WTC11 (cell line): Measurements from ENCODE around the gene KNTC1. TPM values are rescaled to one million over a fixed set of nuclear protein-coding genes. Genes with fewer than 3 reads are reported as not detected.

Source experiments
- ATAC-seq: fragments of 200-7000 bp; cut with Tn5 transposase; 2 replicates; pipeline ENCODE4 v1.10.0; 2021; ENCODE audit warnings: mild to moderate bottlenecking, moderate library complexity
- CTCF ChIA-PET: fragments of 300-600 bp; sonication (Branson Sonifier 250); formaldehyde crosslinking; loops from one replicate; lab custom pipeline; 2021; ENCODE audit warnings: antibody characterized with exemption; lab: Charles Lee
- POLR2A ChIA-PET: fragments of 350-600 bp; sonication (Branson Sonifier 250); formaldehyde crosslinking; loops from one replicate; lab custom pipeline; 2021; ENCODE audit warnings: antibody characterized with exemption; lab: Charles Lee
- DNase-seq: peaks from one replicate; pipeline ENCODE4 v3.0.0; 2021; ENCODE audit warnings: low spot score
- H3K27ac Mint-ChIP-seq: 2 replicates; pipeline ENCODE4 v1.8.0; 2021; ENCODE audit warnings: mixed read lengths
- H3K27me3 Mint-ChIP-seq: 2 replicates; pipeline ENCODE4 v1.8.0; 2021; ENCODE audit warnings: low read depth, mild to moderate bottlenecking, moderate library complexity, mixed read lengths
- H3K36me3 Mint-ChIP-seq: 2 replicates; pipeline ENCODE4 v1.8.0; 2021; ENCODE audit warnings: mixed read lengths
- H3K4me1 Mint-ChIP-seq: 2 replicates; pipeline ENCODE4 v1.8.0; 2022; ENCODE audit warnings: mixed read lengths
- H3K4me3 Mint-ChIP-seq: 2 replicates; pipeline ENCODE4 v1.8.0; 2021; ENCODE audit warnings: mild to moderate bottlenecking, moderate library complexity, mixed read lengths
- H3K9me3 Mint-ChIP-seq: 2 replicates; pipeline ENCODE4 v1.8.0; 2021; ENCODE audit warnings: mixed read lengths
- ATF6 ChIP-seq: sonication (generic); formaldehyde crosslinking; IDR thresholded peaks from 2 replicates; pipeline ENCODE4 v1.8.1; 2023; ENCODE audit warnings: mild to moderate bottlenecking, missing genetic modification reagents
- CDX4 ChIP-seq: fragments of 250-450 bp; sonication (Bioruptor Pico); IDR thresholded peaks from 2 replicates; pipeline ENCODE4 v1.9.0; 2021; ENCODE audit warnings: moderate library complexity, mild to moderate bottlenecking, inconsistent platforms, borderline replicate concordance
- E2F1 ChIP-seq: sonication (generic); formaldehyde crosslinking; IDR thresholded peaks from 2 replicates; pipeline ENCODE4 v1.8.0; 2022; ENCODE audit warnings: mild to moderate bottlenecking, missing genetic modification reagents
- E2F4 ChIP-seq: sonication (generic); formaldehyde crosslinking; IDR thresholded peaks from 2 replicates; pipeline ENCODE4 v1.8.1; 2022; ENCODE audit warnings: low read depth, mild to moderate bottlenecking, moderate library complexity, missing genetic modification reagents, borderline replicate concordance
- ELF4 ChIP-seq: sonication (generic); formaldehyde crosslinking; IDR thresholded peaks from 2 replicates; pipeline ENCODE4 v1.8.1; 2022; ENCODE audit warnings: low read depth, mild to moderate bottlenecking, moderate library complexity, missing genetic modification reagents
- FOXP4 ChIP-seq: sonication (generic); formaldehyde crosslinking; IDR thresholded peaks from 2 replicates; pipeline ENCODE4 v1.8.0; 2022; ENCODE audit warnings: mild to moderate bottlenecking, missing genetic modification reagents
- GABPB1 ChIP-seq: sonication (generic); formaldehyde crosslinking; IDR thresholded peaks from 2 replicates; pipeline ENCODE4 v1.8.1; 2023; ENCODE audit warnings: mild to moderate bottlenecking, missing genetic modification reagents
- HMGA2 ChIP-seq: fragments of 250-450 bp; sonication (Bioruptor Pico); IDR thresholded peaks from 2 replicates; pipeline ENCODE4 v1.4.0; 2021; ENCODE audit warnings: mild to moderate bottlenecking, moderate library complexity
- IRF1 ChIP-seq: sonication (generic); formaldehyde crosslinking; IDR thresholded peaks from 2 replicates; pipeline ENCODE4 v1.8.0; 2023; ENCODE audit warnings: missing genetic modification reagents
- JAZF1 ChIP-seq: fragments of 250-450 bp; sonication (Bioruptor Pico); IDR thresholded peaks from 2 replicates; pipeline ENCODE4 v1.9.0; 2021; ENCODE audit warnings: moderate library complexity, mild to moderate bottlenecking, inconsistent platforms
- KAT7 ChIP-seq: sonication (generic); formaldehyde crosslinking; IDR thresholded peaks from 2 replicates; pipeline ENCODE4 v1.8.1; 2023; ENCODE audit warnings: missing genetic modification reagents, mild to moderate bottlenecking, borderline replicate concordance
- MAX ChIP-seq: sonication (generic); formaldehyde crosslinking; IDR thresholded peaks from 2 replicates; pipeline ENCODE4 v1.8.0; 2022; ENCODE audit warnings: mild to moderate bottlenecking, missing genetic modification reagents
- NFYB ChIP-seq: sonication (generic); formaldehyde crosslinking; conservative IDR thresholded peaks from 2 replicates; pipeline ENCODE4 v1.8.0; 2022; ENCODE audit warnings: low read depth, missing genetic modification reagents
- NR3C1 ChIP-seq: sonication (generic); formaldehyde crosslinking; conservative IDR thresholded peaks from 2 replicates; pipeline ENCODE4 v1.8.1; 2023; ENCODE audit warnings: low read depth, mild to moderate bottlenecking, missing genetic modification reagents
- SMAD3 ChIP-seq: sonication (generic); formaldehyde crosslinking; IDR thresholded peaks from 2 replicates; pipeline ENCODE4 v1.8.0; 2022; ENCODE audit warnings: missing genetic modification reagents, mild to moderate bottlenecking, borderline replicate concordance
- STAT6 ChIP-seq: sonication (generic); formaldehyde crosslinking; conservative IDR thresholded peaks from 2 replicates; pipeline ENCODE4 v1.8.1; 2023; ENCODE audit warnings: mild to moderate bottlenecking, low read depth, missing genetic modification reagents, moderate library complexity
- USF2 ChIP-seq: sonication (generic); formaldehyde crosslinking; IDR thresholded peaks from 2 replicates; pipeline ENCODE4 v1.8.1; 2023; ENCODE audit warnings: mild to moderate bottlenecking, missing genetic modification reagents, moderate library complexity
- ZNF121 ChIP-seq: sonication (generic); formaldehyde crosslinking; IDR thresholded peaks from 2 replicates; pipeline ENCODE4 v1.8.0; 2023; ENCODE audit warnings: missing genetic modification reagents
- ZNF416 ChIP-seq: fragments of 250-450 bp; sonication (Bioruptor Pico); IDR thresholded peaks from 2 replicates; pipeline ENCODE4 v1.9.0; 2021; ENCODE audit warnings: mild to moderate bottlenecking, inconsistent platforms
- ZNF423 ChIP-seq: fragments of 250-450 bp; sonication (Bioruptor Pico); IDR thresholded peaks from 2 replicates; pipeline ENCODE4 v2.1.2; 2022; ENCODE audit warnings: mild to moderate bottlenecking, moderate library complexity
- ZNF671 ChIP-seq: fragments of 250-450 bp; sonication (Bioruptor Pico); IDR thresholded peaks from 2 replicates; pipeline ENCODE4 v1.8.0; 2021; ENCODE audit warnings: mild to moderate bottlenecking
- total RNA-seq: library from RNA; stranded (reverse); gene quantifications from 3 replicates; pipeline ENCODE4 v1.2.3, GENCODE V29; 2021

Gene KNTC1
- total RNA-seq, 1 experiment from 2014 or later = 85.1 TPM

GRCh38 chr12:122596838-122597237 lies 69.8 kb downstream of the KNTC1 start:
- H3K36me3 Mint-ChIP-seq = peaks cover 41% of the 10 kb centered on the region
- no peak overlapping the region for H3K27ac Mint-ChIP-seq
- ATAC-seq = no peak
- H3K9me3 Mint-ChIP-seq = no peaks in the 10 kb centered on the region
- CTCF ChIA-PET = no interaction called here
- no peak for TF ChIP-seq ZNF121 (CRISPR knock-in tag)
- no peak for TF ChIP-seq IRF1
- POLR2A ChIA-PET = no interaction called here
- H3K4me1 Mint-ChIP-seq = no peaks in the 10 kb centered on the region
- no peaks in the 10 kb centered on the region for H3K27me3 Mint-ChIP-seq
- DNase-seq = no peak
- no peak overlapping the region for H3K4me3 Mint-ChIP-seq

- peaks cover 39% of the 10 kb centered on the region for H3K36me3 Mint-ChIP-seq
- H3K9me3 Mint-ChIP-seq = no peaks in the 10 kb centered on the region
- ChIA-PET CTCF (interaction anchor here (0.6 kb wide), 2 partner anchors 202 to 619 kb away, joined by 3 to 4 read pairs; no protein-coding TSS in a partner anchor), POLR2A (interaction anchor here (1.1 kb wide), 1 partner anchor 39 kb away, joined by 3 read pairs; no protein-coding TSS in a partner anchor)
- DNase-seq (no peak), ATAC-seq (no peak)
- H3K4me3 Mint-ChIP-seq = no peak overlapping the region
- TF ChIP-seq NFYB (CRISPR knock-in tag) (no peak), FOXP4 (no peak), SMAD3 (CRISPR knock-in tag) (no peak), ZNF121 (CRISPR knock-in tag) (no peak), KAT7 (no peak), CDX4 (CRISPR knock-in tag) (no peak), HMGA2 (CRISPR knock-in tag) (no peak), MAX (CRISPR knock-in tag) (no peak), ZNF671 (CRISPR knock-in tag) (no peak)
- no peaks in the 10 kb centered on the region for H3K4me1 Mint-ChIP-seq
- H3K27ac Mint-ChIP-seq = no peak overlapping the region
- H3K27me3 Mint-ChIP-seq = no peaks in the 10 kb centered on the region
Observed at GRCh38 chr12:122602456-122602855, 75.4 kb downstream of the KNTC1 start.

- Mint-ChIP-seq H3K27me3 (no peaks in the 10 kb centered on the region), H3K9me3 (no peaks in the 10 kb centered on the region), H3K36me3 (peaks cover 40% of the 10 kb centered on the region), H3K4me1 (no peaks in the 10 kb centered on the region), H3K4me3 (no peak overlapping the region), H3K27ac (no peak overlapping the region)
- ChIA-PET POLR2A (no interaction called here), CTCF (no interaction called here)
- ATAC-seq (no peak), DNase-seq (no peak)
- TF ChIP-seq GABPB1 (CRISPR knock-in tag) = no peak
- TF ChIP-seq ATF6 (CRISPR knock-in tag) = no peak
- no peak for TF ChIP-seq ZNF416 (CRISPR knock-in tag)
- no peak for TF ChIP-seq ZNF423 (CRISPR knock-in tag)
- TF ChIP-seq JAZF1 (CRISPR knock-in tag) = no peak
- TF ChIP-seq NR3C1 = no peak
- no peak for TF ChIP-seq STAT6 (CRISPR knock-in tag)
- TF ChIP-seq E2F4 (CRISPR knock-in tag) = no peak
- TF ChIP-seq USF2 (CRISPR knock-in tag) = no peak
- TF ChIP-seq ELF4 (CRISPR knock-in tag) = no peak
- no peak for TF ChIP-seq E2F1 (CRISPR knock-in tag)
Observed at GRCh38 chr12:122604993-122605392, 77.9 kb downstream of the KNTC1 start.
